Calu3 (cell line): ENCODE data around the gene SSBP2. TPM values are rescaled to one million over a fixed set of nuclear protein-coding genes. Genes with fewer than 3 reads are reported as not detected.
"Not testable (repeated sequence)": the region's sequence is repeated elsewhere in the genome, so short reads cannot be mapped to it uniquely, and the experiment has no call there.

Experiments used
- BruUV-seq: library from RNA; stranded (reverse); fragments of 400-500 nt; replicated peaks from 2 replicates; lab custom pipeline; 2021; lab: Mats Ljungman, UMichigan
- CTCF ChIA-PET: fragments of 300-600 bp; sonication (Branson Sonifier 250); formaldehyde crosslinking; loops from one replicate; lab custom pipeline; 2022; ENCODE audit warnings: antibody characterized with exemption; lab: Charles Lee
- DNase-seq: peaks from one replicate; pipeline ENCODE4 v3.0.0; 2022
- H3K27ac Mint-ChIP-seq: one replicate; pipeline ENCODE4 v1.8.0; 2022; ENCODE audit warnings: mixed read lengths; ENCODE audit not compliant: unreplicated experiment
- H3K27me3 Mint-ChIP-seq: one replicate; pipeline ENCODE4 v1.8.0; 2022; ENCODE audit warnings: mixed read lengths; ENCODE audit not compliant: unreplicated experiment
- H3K36me3 Mint-ChIP-seq: one replicate; pipeline ENCODE4 v1.8.0; 2022; ENCODE audit warnings: mild to moderate bottlenecking, moderate library complexity, mixed read lengths; ENCODE audit not compliant: insufficient read depth, unreplicated experiment
- H3K4me1 Mint-ChIP-seq: one replicate; pipeline ENCODE4 v1.8.0; 2022; ENCODE audit warnings: mild to moderate bottlenecking, low read depth, mixed read lengths; ENCODE audit not compliant: unreplicated experiment
- H3K4me3 Mint-ChIP-seq: one replicate; pipeline ENCODE4 v1.8.0; 2022; ENCODE audit warnings: mild to moderate bottlenecking, low read depth, moderate library complexity, mixed read lengths; ENCODE audit not compliant: unreplicated experiment
- H3K9me3 Mint-ChIP-seq: one replicate; pipeline ENCODE4 v1.8.0; 2022; ENCODE audit warnings: low read depth, mixed read lengths; ENCODE audit not compliant: unreplicated experiment
- intact Hi-C: fragments of 100-400 bp; cut with micrococcal nuclease; formaldehyde crosslinking; loops from one replicate; pipeline ENCODE4 v1.10.0; 2022; ENCODE audit not compliant: unreplicated experiment
- total RNA-seq: library from RNA; stranded (reverse); gene quantifications from 2 replicates; pipeline ENCODE4 v1.2.3, GENCODE V29; 2022
- TF ChIP-seq, protein P1 (sequence below): fragments of 200-600 bp; IDR thresholded peaks from one replicate; pipeline ENCODE4 v1.8.0; 2022; ENCODE audit warnings: antibody characterized with exemption; ENCODE audit not compliant: unreplicated experiment

The SSBP2 gene
- total RNA-seq, 1 experiment from 2014 or later: 18.9 TPM

- peaks cover 4% of the 10 kb centered on the region for H3K9me3 Mint-ChIP-seq
- H3K27me3 Mint-ChIP-seq: no peaks in the 10 kb centered on the region
- H3K4me1 Mint-ChIP-seq: peaks cover 19% of the 10 kb centered on the region
- BruUV-seq: no TSS peak
- no peak overlapping the region for H3K4me3 Mint-ChIP-seq
- no peaks in the 10 kb centered on the region for H3K36me3 Mint-ChIP-seq
- TF ChIP-seq, protein P1, sequence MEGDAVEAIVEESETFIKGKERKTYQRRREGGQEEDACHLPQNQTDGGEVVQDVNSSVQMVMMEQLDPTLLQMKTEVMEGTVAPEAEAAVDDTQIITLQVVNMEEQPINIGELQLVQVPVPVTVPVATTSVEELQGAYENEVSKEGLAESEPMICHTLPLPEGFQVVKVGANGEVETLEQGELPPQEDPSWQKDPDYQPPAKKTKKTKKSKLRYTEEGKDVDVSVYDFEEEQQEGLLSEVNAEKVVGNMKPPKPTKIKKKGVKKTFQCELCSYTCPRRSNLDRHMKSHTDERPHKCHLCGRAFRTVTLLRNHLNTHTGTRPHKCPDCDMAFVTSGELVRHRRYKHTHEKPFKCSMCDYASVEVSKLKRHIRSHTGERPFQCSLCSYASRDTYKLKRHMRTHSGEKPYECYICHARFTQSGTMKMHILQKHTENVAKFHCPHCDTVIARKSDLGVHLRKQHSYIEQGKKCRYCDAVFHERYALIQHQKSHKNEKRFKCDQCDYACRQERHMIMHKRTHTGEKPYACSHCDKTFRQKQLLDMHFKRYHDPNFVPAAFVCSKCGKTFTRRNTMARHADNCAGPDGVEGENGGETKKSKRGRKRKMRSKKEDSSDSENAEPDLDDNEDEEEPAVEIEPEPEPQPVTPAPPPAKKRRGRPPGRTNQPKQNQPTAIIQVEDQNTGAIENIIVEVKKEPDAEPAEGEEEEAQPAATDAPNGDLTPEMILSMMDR: no peak
- DNase-seq: no peak
- H3K27ac Mint-ChIP-seq: no peak overlapping the region
- CTCF ChIA-PET: no interaction called here
- intact Hi-C loops: no loop called here
These were observed 144.7 kb downstream of the SSBP2 start for GRCh38 chr5:81606150-81606549.

GRCh38 chr5:81605299-81605698, 145.6 kb downstream of the SSBP2 start:
- Mint-ChIP-seq H3K9me3 (peaks cover 4% of the 10 kb centered on the region), H3K4me1 (peaks cover 24% of the 10 kb centered on the region), H3K27ac (no peak overlapping the region), H3K36me3 (no peaks in the 10 kb centered on the region), H3K4me3 (no peak overlapping the region), H3K27me3 (no peaks in the 10 kb centered on the region)
- BruUV-seq: no TSS peak
- DNase-seq: no peak
- intact Hi-C loops: no loop called here
- CTCF ChIA-PET: no interaction called here
- TF ChIP-seq, protein P1: no peak

GRCh38 chr5:81604193-81604592, 146.7 kb downstream of the SSBP2 start:
- Mint-ChIP-seq H3K9me3 (no peaks in the 10 kb centered on the region), H3K4me1 (peaks cover 24% of the 10 kb centered on the region), H3K27me3 (no peaks in the 10 kb centered on the region), H3K27ac (no peak overlapping the region), H3K4me3 (no peak overlapping the region), H3K36me3 (no peaks in the 10 kb centered on the region)
- TF ChIP-seq, protein P1: no peak
- BruUV-seq: no TSS peak
- CTCF ChIA-PET: no interaction called here
- intact Hi-C loops: no loop called here
- DNase-seq: no peak

- CTCF ChIA-PET: interaction anchor here (0.7 kb wide), 1 partner anchor 14 kb away, joined by 3 read pairs; no protein-coding TSS in a partner anchor
- no peak for DNase-seq
These were observed 149.0 kb downstream of the SSBP2 start for GRCh38 chr5:81601919-81602318.

DNA sequence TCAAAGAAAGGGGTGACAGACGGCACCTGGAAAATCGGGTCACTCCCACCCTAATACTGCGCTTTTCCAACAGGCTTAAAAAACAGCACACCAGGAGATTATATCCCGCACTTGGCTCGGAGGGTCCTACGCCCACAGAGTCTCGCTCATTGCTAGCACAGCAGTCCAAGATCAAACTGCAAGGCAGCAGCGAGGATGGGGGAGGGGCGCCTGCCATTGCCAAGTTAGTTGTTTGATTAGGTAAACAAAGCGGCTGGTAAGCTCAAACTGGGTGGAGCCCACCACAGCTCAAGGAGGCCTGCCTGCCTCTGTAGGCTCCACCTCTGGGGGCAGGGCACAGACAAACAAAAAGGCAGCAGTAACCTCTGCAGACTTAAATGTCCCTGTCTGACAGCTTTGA, 158.8 kb downstream of the SSBP2 start:
- CTCF ChIA-PET, BruUV-seq, H3K9me3 Mint-ChIP-seq, H3K4me1 Mint-ChIP-seq, H3K4me3 Mint-ChIP-seq, DNase-seq, intact Hi-C loops, H3K36me3 Mint-ChIP-seq, H3K27ac Mint-ChIP-seq, H3K27me3 Mint-ChIP-seq: not testable (repeated sequence)

More at GRCh38 chr5:81601919-81602318, 149.0 kb downstream of the SSBP2 start:
- peak overlapping the region; percentile 88 for H3K27ac Mint-ChIP-seq
- no peaks in the 10 kb centered on the region for H3K27me3 Mint-ChIP-seq
- H3K36me3 Mint-ChIP-seq: no peaks in the 10 kb centered on the region
- TF ChIP-seq, protein P1: no peak
- intact Hi-C loops: no loop called here
- no TSS peak for BruUV-seq
- peaks cover 34% of the 10 kb centered on the region for H3K4me1 Mint-ChIP-seq
- H3K9me3 Mint-ChIP-seq: no peaks in the 10 kb centered on the region
- H3K4me3 Mint-ChIP-seq: no peak overlapping the region
